ENCODE measurements around the gene CASP5. TPM values are rescaled to one million over a fixed set of nuclear protein-coding genes. Genes with fewer than 3 reads are reported as not detected.
"Not testable (repeated sequence)": the region's sequence is repeated elsewhere in the genome, so short reads cannot be mapped to it uniquely, and the experiment has no call there.

Gene CASP5
- polyA plus RNA-seq, 1 experiment = 0.07 TPM

GRCh38 chr11:104984808-104985207 lies 38.2 kb downstream of the CASP5 start:
- Histone ChIP-seq H3K4me3 (ENCODE audit: low read depth, low read length) (no peak overlapping the region), H3K9me3 (ENCODE audit: control insufficient read depth, insufficient read depth, low read length) (no peaks in the 10 kb centered on the region), H3K27ac (ENCODE audit: low read depth, low read length) (no peak overlapping the region), H3K27me3 (ENCODE audit: control insufficient read depth, insufficient read depth, low read length) (no peaks in the 10 kb centered on the region)
- POLR2A ChIA-PET = no interaction called here
- CTCF ChIA-PET = no interaction called here
- no peak for TF ChIP-seq CTCF (IDR thresholded peaks at IDR 0.05; ENCODE audit: low read depth, low read length)
- no peak for DNase-seq (ENCODE audit: low read depth, low spot score)

GRCh38 chr11:104979839-104980238 lies 43.1 kb downstream of the CASP5 start:
- Histone ChIP-seq H3K27me3 (ENCODE audit: control insufficient read depth, insufficient read depth, low read length) (no peaks in the 10 kb centered on the region), H3K27ac (ENCODE audit: low read depth, low read length) (no peak overlapping the region), H3K4me3 (ENCODE audit: low read depth, low read length) (no peak overlapping the region), H3K9me3 (ENCODE audit: control insufficient read depth, insufficient read depth, low read length) (no peaks in the 10 kb centered on the region)
- DNase-seq (ENCODE audit: low read depth, low spot score) = no peak
- ChIA-PET POLR2A (no interaction called here), CTCF (no interaction called here)
- TF ChIP-seq CTCF (IDR thresholded peaks at IDR 0.05; ENCODE audit: low read depth, low read length) = no peak

GRCh38 chr11:104973616-104974015 lies 49.4 kb downstream of the CASP5 start:
- no peak for DNase-seq (ENCODE audit: low read depth, low spot score)
- no peak overlapping the region for H3K27ac ChIP-seq (ENCODE audit: low read depth, low read length)
- H3K27me3 ChIP-seq (ENCODE audit: control insufficient read depth, insufficient read depth, low read length) = no peaks in the 10 kb centered on the region
- POLR2A ChIA-PET = no interaction called here
- H3K9me3 ChIP-seq (ENCODE audit: control insufficient read depth, insufficient read depth, low read length) = peaks cover 4% of the 10 kb centered on the region; the same call in 1 of the 2 replicates
- CTCF ChIA-PET = interaction anchor here (0.6 kb wide), 1 partner anchor 20 kb away, joined by 3 read pairs; no protein-coding TSS in a partner anchor
- H3K4me3 ChIP-seq (ENCODE audit: low read depth, low read length) = no peak overlapping the region
- no peak for TF ChIP-seq CTCF (IDR thresholded peaks at IDR 0.05; ENCODE audit: low read depth, low read length)

GRCh38 chr11:104972924-104973323 lies 50.0 kb downstream of the CASP5 start:
- DNase-seq (ENCODE audit: low read depth, low spot score); H3K4me3 ChIP-seq (ENCODE audit: low read depth, low read length); H3K27ac ChIP-seq (ENCODE audit: low read depth, low read length); H3K9me3 ChIP-seq (ENCODE audit: control insufficient read depth, insufficient read depth, low read length); CTCF ChIA-PET; POLR2A ChIA-PET; H3K27me3 ChIP-seq (ENCODE audit: control insufficient read depth, insufficient read depth, low read length): not testable (repeated sequence)

GRCh38 chr11:104970756-104971155 lies 52.2 kb downstream of the CASP5 start:
- Histone ChIP-seq H3K9me3 (ENCODE audit: control insufficient read depth, insufficient read depth, low read length) (peaks cover 4% of the 10 kb centered on the region; the same call in 1 of the 2 replicates), H3K27ac (ENCODE audit: low read depth, low read length) (no peak overlapping the region), H3K4me3 (ENCODE audit: low read depth, low read length) (no peak overlapping the region), H3K27me3 (ENCODE audit: control insufficient read depth, insufficient read depth, low read length) (no peaks in the 10 kb centered on the region)
- CTCF ChIA-PET = no interaction called here
- DNase-seq (ENCODE audit: low read depth, low spot score) = no peak
- POLR2A ChIA-PET = no interaction called here
- TF ChIP-seq CTCF (IDR thresholded peaks at IDR 0.05; ENCODE audit: low read depth, low read length) = no peak

Measured in AG04450 (cell line).